HG03457 (cell line): ENCODE measurements around the gene EHBP1.
"Not testable (repeated sequence)": the region's sequence is repeated elsewhere in the genome, so short reads cannot be mapped to it uniquely, and the experiment has no call there.

Experiments
- ATAC-seq: cut with Tn5 transposase; IDR thresholded peaks from one replicate; pipeline ENCODE4 v1.9.1; 2021; ENCODE audit warnings: moderate number of reproducible peaks; ENCODE audit not compliant: unreplicated experiment

EHBP1 gene

GRCh38 chr2:63058144-63058920 lies 352.8 kb downstream of the EHBP1 start:
- no peak for ATAC-seq

- ATAC-seq, result no peak
Measured at GRCh38 chr2:63058921-63059792, 353.6 kb downstream of the EHBP1 start.

GRCh38 chr2:63059793-63060471 lies 354.4 kb downstream of the EHBP1 start:
- ATAC-seq, result no peak

GRCh38 chr2:63060472-63060991 lies 355.0 kb downstream of the EHBP1 start:
- ATAC-seq, result no peak

- no peak for ATAC-seq
Measured at GRCh38 chr2:63064197-63064596, 358.7 kb downstream of the EHBP1 start.

DNA sequence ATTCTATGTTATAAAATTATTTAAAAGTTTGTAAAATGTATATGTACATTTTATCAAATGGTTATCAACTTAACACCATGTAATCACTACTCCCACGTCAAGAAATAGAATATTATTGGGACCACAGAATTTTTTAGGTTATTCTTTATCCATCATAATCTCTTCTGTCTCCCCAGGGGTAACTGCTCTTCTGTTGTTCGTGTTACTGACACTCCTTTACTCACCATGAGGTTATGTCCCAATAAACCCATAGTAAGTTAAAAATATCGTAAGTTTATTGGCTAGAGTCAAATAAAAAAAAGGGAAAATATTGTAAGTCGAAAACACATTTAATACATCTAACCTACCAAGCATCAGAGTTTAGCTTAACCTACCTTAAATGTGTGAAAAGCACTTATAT lies 359.1 kb downstream of the EHBP1 start:
- no peak for ATAC-seq

GRCh38 chr2:63066265-63066664 lies 360.8 kb downstream of the EHBP1 start:
- no peak for ATAC-seq

GRCh38 chr2:63066838-63067237 lies 361.3 kb downstream of the EHBP1 start:
- no peak for ATAC-seq

DNA sequence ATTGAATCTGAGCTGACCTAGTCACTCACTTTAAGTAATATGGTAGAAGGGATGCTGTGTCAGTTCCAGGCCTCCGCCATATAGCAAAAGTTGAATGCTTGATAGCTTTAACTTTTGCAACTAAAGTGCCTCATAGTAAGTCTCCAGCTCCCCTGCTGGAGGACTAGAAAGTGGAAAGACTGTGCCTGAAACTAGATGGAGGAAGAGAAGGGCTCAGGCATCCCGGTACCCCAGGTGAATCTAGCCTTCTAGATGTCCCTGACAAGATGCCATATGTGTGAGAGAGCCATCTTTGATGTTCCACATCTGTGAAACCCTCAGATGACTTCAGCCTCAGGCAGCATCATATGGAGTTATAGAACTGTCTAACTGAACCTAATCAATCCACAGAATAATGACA lies 366.2 kb downstream of the EHBP1 start:
- no peak for ATAC-seq

DNA sequence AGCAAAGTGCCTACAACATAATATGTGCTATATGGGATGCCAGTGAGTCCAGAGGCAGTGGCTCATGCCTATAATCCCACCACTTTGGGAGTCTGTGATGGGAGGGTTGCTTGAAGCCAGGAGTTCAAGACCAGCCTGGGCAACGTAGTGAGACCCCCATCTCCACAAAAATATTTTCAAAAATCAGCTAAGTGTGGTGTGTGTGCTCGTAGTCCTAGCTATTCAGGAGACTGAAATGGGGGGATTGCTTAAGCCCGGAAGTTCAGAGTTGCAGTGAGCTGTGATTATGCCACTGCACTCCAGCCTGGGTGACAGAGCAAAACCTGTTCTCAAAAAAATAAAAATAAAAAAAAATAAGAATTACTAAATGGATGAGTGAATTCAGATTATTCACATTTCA lies 368.5 kb downstream of the EHBP1 start:
- no peak for ATAC-seq

GRCh38 chr2:63074399-63074798 lies 368.9 kb downstream of the EHBP1 start:
- ATAC-seq, result not testable (repeated sequence)

DNA sequence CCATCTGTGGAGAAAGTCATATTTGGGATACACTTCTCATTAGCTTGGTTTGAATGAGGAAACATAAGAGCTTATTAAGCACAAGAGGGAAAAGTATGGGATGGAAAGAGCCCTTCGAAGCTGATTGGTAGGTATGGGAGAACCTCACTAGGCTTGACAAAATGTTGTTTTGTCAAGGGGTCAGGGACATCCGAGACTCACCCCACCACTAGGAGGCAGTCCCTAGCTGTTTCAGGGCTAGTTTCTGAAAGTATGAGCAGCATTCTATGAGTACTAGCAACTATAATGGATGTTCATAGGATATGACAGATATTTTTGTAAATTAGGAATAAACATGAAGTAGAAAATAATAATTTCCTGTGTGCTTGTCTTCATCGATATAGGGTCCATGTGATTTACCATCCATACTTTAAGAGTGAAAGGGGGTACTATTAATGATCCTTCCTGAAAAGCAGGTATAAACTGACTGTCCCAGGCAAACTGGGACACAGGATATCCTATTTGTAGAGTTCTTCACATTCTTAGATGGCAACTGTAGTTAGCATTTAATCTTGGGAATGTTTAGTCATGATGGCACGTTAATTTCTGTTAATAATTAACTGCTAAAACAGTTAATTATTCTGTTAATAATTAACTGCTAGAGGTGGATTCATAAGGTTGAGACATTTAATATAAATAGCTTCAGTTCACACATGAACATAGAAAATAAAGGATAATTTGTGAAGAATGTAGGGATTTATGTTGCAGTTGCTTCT lies 373.5 kb downstream of the EHBP1 start:
- no peak for ATAC-seq

- ATAC-seq, result no peak
Measured at GRCh38 chr2:63081404-63081803, 375.9 kb downstream of the EHBP1 start.

DNA sequence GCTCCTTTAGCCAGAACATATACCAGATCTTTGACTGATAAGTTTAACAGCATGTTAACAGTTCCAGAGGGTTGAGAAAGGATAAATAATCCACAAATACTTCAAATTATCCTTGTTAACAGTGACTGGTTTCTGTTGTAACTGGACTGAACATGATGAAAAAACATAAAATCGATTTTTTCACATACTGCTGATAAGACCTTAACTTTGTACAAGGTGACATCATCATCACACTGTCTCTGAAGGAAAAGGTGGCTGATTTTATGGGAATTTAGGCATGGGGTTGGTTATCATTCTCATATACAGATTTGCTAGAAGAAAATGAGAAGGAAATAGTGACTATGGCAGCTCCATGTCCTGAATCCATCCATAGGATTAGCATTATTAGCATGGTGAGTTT lies 381.2 kb downstream of the EHBP1 start:
- no peak for ATAC-seq

DNA sequence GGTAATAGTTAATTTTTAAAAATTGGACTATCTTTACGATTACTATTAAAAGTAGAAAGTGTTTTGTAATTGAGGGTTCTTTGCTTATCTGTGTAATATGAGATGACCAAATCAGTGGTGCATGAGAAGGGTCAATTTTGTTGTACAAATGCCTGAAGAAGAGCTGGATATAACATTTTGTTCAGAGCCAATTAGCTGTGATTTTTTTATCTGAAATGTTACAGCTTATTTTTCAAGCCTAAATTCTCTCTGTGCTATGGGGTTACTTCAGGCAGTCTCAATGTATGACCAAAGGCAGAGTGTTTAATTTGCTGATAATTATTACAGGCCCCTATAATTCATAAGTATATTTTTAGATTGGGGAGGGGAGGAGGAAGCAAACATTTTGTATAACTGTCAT lies 386.9 kb downstream of the EHBP1 start:
- ATAC-seq, result no peak

DNA sequence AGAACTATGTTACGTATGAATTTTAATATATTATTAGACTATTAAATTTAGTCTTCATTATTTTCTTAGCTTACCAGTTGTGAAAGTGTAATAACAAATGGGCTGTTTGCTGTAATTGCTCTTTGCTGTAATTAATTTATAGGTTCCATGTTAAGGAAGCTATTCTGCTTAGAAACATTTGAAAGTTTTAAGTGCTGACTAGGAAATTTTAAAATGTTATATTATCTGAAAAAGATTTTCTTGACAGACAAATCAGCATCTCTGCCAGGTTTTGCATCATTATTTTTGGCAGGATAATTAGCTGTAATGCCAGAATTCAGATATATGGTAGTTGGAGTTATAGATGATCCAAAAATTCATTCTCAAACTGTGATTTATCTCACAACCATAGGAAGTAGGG lies 387.3 kb downstream of the EHBP1 start:
- no peak for ATAC-seq

- ATAC-seq, result no peak
Measured at GRCh38 chr2:63093502-63093901, 388.0 kb downstream of the EHBP1 start.
